Anterior cingulate cortex (tissue), 58 donors: Measurements from ENCODE around the gene TCERG1.
"Not testable (repeated sequence)": the region's sequence is repeated elsewhere in the genome, so short reads cannot be mapped to it uniquely, and the experiment has no call there.

Source experiments
- DNase-seq, 58 donors: peaks; one replicate each; lab custom pipeline; 2025; lab: John Stamatoyannopoulos, UW

Gene TCERG1

GRCh38 chr5:146516151-146516475, 69.0 kb downstream of the TCERG1 start, which contains the start of gene GPR151:
TSS of gene GPR151 (minus strand) at chr5:146516190. CDS start at chr5:146516113, 77 bp downstream.
- DNase-seq: peak in 1 of 58 donors; percentile 27

- no peak for DNase-seq
These were observed 72.4 kb downstream of the TCERG1 start for GRCh38 chr5:146519554-146519953.

- DNase-seq: no peak
These were observed 73.6 kb downstream of the TCERG1 start for GRCh38 chr5:146520731-146521130.

GRCh38 chr5:146521403-146522106, 74.4 kb downstream of the TCERG1 start:
- no peak for DNase-seq

GRCh38 chr5:146523698-146524097, 76.6 kb downstream of the TCERG1 start:
- DNase-seq: no peak

GRCh38 chr5:146527785-146528184, 80.7 kb downstream of the TCERG1 start:
- no peak for DNase-seq

- no peak for DNase-seq
These were observed 81.1 kb downstream of the TCERG1 start for GRCh38 chr5:146528236-146528635.

- no peak for DNase-seq
These were observed 82.9 kb downstream of the TCERG1 start for GRCh38 chr5:146529984-146530383.

- DNase-seq: peak in 51 of 58 donors; percentile 5 to 75 (median 37)
These were observed 86.2 kb downstream of the TCERG1 start for GRCh38 chr5:146533260-146533857.

- no peak for DNase-seq
These were observed 86.7 kb downstream of the TCERG1 start for GRCh38 chr5:146533882-146534281.

GRCh38 chr5:146538432-146538831, 91.3 kb downstream of the TCERG1 start:
- no peak for DNase-seq

- no peak for DNase-seq
These were observed 92.8 kb downstream of the TCERG1 start for GRCh38 chr5:146539973-146540372.

- no peak for DNase-seq
These were observed 93.3 kb downstream of the TCERG1 start for GRCh38 chr5:146540414-146540813.

GRCh38 chr5:146541958-146542849, 95.1 kb downstream of the TCERG1 start:
- peak in 56 of 58 donors; percentile 3 to 84 (median 51) for DNase-seq

GRCh38 chr5:146544232-146544631, 97.1 kb downstream of the TCERG1 start:
- no peak for DNase-seq

GRCh38 chr5:146548781-146549449, 101.8 kb downstream of the TCERG1 start:
- DNase-seq: no peak

- no peak for DNase-seq
These were observed 102.5 kb downstream of the TCERG1 start for GRCh38 chr5:146549615-146550014.

GRCh38 chr5:146553446-146553845, 106.3 kb downstream of the TCERG1 start:
- DNase-seq: no peak

GRCh38 chr5:146556884-146557283, 109.8 kb downstream of the TCERG1 start:
- DNase-seq: not testable (repeated sequence)

- DNase-seq: no peak
These were observed 113.2 kb downstream of the TCERG1 start for GRCh38 chr5:146560205-146560812.
